Panc1 (cell line): ENCODE measurements around the gene WFIKKN1.

Experiments used
- SIN3A ChIP-seq: IDR thresholded peaks from 2 replicates; pipeline ENCODE4 v1.6.1; 2012; ENCODE audit warnings: low read depth, mild to moderate bottlenecking, low read length, moderate library complexity, borderline replicate concordance; ENCODE audit not compliant: insufficient read depth
- TF ChIP-seq, protein P1 (sequence below): fragments of 450-650 bp; IDR thresholded peaks from 2 replicates; pipeline ENCODE4 v1.5.1; 2017; ENCODE audit warnings: mild to moderate bottlenecking
- TF ChIP-seq, protein P2 (sequence below), 2 experiments: IDR thresholded peaks; 2 replicates each; pipeline ENCODE4 v1.6.1; 2011 to 2012; ENCODE audit warnings: low read depth in 2 of 2, control low read depth in 1 of 2, low read length in 1 of 2, mild to moderate bottlenecking in 1 of 2, moderate library complexity in 1 of 2; ENCODE audit not compliant: insufficient read depth in 1 of 2

DNA sequence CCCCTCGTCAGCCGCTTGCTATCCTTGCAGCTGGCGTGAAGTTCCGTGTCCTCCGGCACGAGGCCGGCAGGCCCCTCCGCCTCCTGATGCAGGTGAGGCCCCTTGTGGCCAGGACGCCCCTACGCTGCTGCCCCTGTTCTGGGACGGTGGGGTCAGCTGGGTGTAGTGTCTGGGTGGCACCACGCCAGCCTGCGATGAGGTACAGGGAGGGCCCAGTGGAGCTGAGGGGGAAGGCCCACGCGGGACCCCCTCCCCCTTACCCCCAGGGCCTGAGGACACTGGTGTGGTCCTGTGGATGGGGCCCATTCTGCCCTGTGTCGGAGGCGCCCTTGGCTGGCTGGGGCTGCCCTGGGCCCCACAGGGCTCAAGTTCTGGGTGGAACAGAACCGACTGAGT lies 48.6 kb upstream of the WFIKKN1 start:
- TF ChIP-seq, protein P1, sequence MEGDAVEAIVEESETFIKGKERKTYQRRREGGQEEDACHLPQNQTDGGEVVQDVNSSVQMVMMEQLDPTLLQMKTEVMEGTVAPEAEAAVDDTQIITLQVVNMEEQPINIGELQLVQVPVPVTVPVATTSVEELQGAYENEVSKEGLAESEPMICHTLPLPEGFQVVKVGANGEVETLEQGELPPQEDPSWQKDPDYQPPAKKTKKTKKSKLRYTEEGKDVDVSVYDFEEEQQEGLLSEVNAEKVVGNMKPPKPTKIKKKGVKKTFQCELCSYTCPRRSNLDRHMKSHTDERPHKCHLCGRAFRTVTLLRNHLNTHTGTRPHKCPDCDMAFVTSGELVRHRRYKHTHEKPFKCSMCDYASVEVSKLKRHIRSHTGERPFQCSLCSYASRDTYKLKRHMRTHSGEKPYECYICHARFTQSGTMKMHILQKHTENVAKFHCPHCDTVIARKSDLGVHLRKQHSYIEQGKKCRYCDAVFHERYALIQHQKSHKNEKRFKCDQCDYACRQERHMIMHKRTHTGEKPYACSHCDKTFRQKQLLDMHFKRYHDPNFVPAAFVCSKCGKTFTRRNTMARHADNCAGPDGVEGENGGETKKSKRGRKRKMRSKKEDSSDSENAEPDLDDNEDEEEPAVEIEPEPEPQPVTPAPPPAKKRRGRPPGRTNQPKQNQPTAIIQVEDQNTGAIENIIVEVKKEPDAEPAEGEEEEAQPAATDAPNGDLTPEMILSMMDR, result no peak
- TF ChIP-seq SIN3A, result no peak
- TF ChIP-seq, protein P2, sequence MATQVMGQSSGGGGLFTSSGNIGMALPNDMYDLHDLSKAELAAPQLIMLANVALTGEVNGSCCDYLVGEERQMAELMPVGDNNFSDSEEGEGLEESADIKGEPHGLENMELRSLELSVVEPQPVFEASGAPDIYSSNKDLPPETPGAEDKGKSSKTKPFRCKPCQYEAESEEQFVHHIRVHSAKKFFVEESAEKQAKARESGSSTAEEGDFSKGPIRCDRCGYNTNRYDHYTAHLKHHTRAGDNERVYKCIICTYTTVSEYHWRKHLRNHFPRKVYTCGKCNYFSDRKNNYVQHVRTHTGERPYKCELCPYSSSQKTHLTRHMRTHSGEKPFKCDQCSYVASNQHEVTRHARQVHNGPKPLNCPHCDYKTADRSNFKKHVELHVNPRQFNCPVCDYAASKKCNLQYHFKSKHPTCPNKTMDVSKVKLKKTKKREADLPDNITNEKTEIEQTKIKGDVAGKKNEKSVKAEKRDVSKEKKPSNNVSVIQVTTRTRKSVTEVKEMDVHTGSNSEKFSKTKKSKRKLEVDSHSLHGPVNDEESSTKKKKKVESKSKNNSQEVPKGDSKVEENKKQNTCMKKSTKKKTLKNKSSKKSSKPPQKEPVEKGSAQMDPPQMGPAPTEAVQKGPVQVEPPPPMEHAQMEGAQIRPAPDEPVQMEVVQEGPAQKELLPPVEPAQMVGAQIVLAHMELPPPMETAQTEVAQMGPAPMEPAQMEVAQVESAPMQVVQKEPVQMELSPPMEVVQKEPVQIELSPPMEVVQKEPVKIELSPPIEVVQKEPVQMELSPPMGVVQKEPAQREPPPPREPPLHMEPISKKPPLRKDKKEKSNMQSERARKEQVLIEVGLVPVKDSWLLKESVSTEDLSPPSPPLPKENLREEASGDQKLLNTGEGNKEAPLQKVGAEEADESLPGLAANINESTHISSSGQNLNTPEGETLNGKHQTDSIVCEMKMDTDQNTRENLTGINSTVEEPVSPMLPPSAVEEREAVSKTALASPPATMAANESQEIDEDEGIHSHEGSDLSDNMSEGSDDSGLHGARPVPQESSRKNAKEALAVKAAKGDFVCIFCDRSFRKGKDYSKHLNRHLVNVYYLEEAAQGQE (IDR thresholded peaks at IDR 0.05; ENCODE audit: insufficient read depth in 1 of 2, low read depth in 2 of 2, low read length in 1 of 2), result no peak
